Measurements from ENCODE around the gene LENEP.

GRCh38 chr1:155033524-155033923 lies 40.1 kb downstream of the LENEP start, which contains the start of the genes DCST1 and DCST2:
- TF ChIP-seq EZH2 (optimal IDR thresholded peaks at IDR 0.05; ENCODE audit: low read depth, low read length) (no peak), CTCF (IDR thresholded peaks at IDR 0.05; ENCODE audit: low read length) (no peak)
